HL-60/S4 treated with phorbol 12-myristate 13-acetate at 8.2 ng/mL for 4 days and 3 days (cell line): ENCODE results near the gene CCDC27.

Experiments used
- in situ Hi-C: fragments of 300-500 bp; cut with MboI; formaldehyde crosslinking; loops from 2 replicates; pipeline ENCODE4 v1.15.0; 2022; ENCODE audit warnings: low sequenced_read_pairs

Gene CCDC27

DNA sequence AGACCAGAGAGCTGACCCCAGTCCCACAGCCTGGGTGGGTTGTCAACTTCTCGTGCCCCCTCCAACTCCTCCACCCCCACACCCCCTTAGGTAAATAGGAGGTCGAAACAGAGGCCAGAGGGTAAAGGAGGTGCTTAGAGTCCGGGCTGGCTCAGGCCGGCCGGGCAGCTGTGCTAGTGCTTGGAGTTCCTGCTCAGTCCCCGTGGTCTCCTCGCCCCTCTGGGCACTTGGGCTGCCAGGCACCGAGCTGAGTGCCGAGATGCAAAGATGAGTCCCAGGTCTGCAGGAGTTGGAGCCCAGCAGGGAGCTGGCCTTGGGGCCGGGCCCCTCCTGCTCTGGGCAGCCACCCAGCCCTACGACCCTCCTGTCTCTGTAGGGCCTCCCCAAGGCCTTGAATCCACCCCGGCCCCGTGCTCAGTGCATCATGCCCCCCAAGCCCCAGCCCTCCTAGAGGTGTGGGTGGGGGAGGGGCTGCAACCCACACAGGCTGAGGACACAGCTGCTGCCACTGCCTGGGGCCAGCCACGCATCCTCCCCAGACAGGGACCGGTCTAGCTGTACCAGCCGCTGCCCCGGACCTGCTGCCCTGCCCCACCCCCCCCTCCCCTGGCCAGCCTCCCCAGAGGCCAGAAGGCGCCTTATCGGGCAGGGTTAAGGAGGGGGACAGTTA, 22.2 kb downstream of the CCDC27 start:
- in situ Hi-C loops = no loop called here

DNA sequence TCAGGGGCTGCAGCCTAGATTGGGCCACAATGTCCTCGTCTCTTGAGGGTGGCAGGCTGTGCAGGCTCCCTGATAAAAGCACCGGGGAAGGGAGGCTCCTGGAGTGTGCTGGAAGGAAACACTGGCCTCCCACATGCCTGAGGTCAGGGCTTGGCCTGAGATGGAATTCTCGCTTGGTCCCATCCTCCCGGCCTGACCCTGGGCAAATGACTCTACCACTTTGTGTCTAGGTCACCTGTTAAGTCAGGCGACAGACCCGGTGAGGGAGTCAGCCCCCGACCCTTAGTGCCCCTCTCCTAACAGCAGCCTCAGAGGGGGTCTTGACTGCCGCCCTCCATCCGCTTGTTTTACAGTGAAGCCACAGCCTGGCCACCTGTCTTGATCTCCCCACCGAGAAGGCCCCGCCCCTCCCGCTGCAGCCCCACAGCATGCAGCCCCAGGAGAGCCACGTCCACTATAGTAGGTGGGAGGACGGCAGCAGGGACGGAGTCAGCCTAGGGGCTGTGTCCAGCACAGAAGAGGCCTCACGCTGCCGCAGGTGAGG, 22.8 kb downstream of the CCDC27 start:
- in situ Hi-C loops = no loop called here

GRCh38 chr1:3775490-3776230, 23.4 kb downstream of the CCDC27 start:
- in situ Hi-C loops = no loop called here

- in situ Hi-C loops = no loop called here
These were observed 24.1 kb downstream of the CCDC27 start for GRCh38 chr1:3776231-3776961.

DNA sequence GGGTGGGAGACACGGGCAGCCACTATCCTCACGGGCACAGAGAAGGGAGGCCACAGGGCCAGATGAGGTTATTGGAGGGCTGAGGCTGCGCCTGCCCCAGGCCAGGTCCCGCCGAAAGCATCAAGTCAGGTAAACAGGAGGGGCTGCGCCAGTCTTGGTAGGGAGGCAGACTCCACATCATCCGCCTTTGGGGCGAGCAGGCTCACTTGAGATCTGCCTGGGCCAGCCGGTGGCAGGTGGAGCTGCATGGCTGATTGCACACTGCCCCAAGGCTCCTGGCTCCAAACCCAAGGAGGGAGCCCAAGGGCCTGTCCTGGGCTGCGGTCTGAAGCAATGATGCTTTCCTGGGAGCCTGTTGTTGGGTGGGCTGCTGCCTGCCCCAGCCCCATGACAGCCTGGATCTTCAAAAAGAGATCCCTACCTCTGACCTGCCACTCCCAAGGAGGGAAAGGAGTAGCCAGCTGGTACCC, 24.9 kb downstream of the CCDC27 start:
- in situ Hi-C loops = no loop called here

GRCh38 chr1:3777647-3778589, 25.7 kb downstream of the CCDC27 start:
- in situ Hi-C loops = no loop called here

DNA sequence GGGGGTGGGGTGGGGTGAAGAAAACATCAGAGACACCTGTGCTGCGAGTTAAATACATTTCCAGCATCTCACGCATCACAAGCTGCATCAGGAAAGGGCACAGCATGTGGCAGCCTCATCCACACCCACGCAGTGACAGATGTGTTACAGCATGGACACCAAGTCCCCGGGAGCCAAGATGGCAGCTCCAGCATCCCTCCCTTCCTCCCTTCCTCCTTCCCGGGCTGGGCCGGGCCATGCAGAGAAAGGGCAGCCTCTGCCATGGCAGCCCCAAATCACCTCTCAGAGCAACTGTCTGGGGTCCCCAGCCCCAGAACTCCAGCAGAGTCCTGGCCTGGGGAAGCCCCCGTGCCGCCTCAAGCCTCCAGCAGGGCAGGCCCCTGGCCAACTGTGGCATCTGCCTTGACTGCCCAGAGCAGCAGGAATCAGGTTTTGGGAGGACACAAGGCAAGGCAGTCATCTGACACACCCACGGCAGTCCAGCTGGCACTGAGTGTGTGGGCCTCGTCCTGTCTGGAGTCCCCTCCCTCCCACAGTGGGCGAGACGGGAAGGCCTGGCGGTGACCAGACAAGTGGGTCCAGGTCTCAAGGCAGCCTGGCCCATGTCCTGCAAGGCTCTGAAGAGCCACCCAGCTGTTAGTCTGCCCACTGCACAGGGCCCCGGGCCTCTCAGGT, 26.5 kb downstream of the CCDC27 start:
- in situ Hi-C loops = no loop called here

DNA sequence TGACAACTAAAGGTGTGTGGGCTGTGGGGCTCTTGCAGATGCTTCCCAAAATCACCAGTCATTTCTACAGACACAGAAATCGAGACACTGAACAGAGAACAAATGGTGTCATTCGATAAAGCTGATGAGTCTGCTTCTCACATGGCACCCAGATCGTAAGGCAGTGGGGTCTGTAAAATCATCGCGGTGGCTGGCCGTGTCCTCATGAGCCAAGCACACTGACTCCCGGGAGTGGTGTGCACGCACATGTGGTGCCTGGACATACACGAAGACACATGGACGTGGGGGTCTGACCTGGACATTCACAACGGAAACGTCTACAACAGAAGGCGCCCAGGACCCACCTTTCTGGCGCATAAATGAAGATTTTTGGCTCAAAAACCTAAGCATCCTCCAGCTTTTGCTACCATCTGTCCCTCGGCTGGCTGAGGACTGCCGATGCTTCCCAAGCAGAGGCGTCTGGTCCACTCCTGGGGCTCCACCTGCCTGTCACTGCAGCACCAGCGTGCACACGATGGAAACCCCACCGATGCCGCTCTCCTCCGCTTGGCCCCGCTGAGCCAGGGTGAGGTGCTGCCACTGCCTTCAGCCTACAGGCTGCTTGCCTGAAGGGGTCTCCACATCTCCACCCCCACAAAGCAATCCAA, 27.1 kb downstream of the CCDC27 start:
- in situ Hi-C loops = no loop called here

DNA sequence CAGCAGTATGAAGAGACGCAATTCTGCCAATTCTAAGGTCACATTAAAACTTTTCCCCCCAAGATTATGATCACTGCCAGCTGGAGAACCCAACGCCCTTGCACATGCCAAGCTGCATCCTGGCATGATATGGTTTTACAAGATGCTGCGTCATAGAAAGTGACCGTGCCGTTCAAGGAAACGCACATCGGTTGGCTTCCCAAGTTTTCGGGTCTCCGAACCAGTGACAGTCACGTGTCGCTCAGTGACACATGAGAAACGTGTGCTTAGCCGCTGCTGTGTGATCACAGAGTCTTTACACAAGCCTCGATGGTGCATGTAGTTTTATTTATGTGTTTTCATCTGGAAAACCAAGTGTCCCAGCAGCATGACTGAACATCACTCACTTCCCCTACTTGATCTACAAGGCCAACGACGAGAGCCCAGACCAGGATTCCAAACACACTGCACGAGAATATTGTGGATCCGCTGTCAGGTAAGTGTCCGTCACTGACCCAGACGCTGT, 27.7 kb downstream of the CCDC27 start:
- in situ Hi-C loops = no loop called here

DNA sequence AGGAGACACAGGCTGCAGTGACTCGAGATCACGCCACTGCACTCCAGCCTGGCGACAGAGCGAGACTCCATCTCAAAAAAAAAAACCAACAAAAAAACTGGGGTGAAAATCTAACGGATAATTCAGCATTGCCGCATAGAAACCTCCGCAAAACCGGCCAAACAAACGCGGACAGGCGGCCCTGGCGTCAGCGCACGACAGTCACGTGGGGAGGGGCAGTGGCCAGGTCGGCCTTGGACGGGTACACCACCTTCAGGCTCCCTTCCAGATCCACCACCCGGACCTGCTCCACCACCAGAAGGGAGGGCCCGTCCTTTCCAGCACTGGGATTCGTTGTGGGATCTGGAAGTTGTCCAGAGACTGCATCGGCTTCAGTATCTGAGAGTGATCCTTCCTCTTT, 28.7 kb downstream of the CCDC27 start:
- in situ Hi-C loops = no loop called here

- in situ Hi-C loops = no loop called here
These were observed 31.6 kb downstream of the CCDC27 start for GRCh38 chr1:3783651-3784474.

GRCh38 chr1:3785045-3785444, 32.8 kb downstream of the CCDC27 start:
- in situ Hi-C loops = no loop called here

GRCh38 chr1:3785456-3786157, 33.4 kb downstream of the CCDC27 start:
- in situ Hi-C loops = no loop called here

DNA sequence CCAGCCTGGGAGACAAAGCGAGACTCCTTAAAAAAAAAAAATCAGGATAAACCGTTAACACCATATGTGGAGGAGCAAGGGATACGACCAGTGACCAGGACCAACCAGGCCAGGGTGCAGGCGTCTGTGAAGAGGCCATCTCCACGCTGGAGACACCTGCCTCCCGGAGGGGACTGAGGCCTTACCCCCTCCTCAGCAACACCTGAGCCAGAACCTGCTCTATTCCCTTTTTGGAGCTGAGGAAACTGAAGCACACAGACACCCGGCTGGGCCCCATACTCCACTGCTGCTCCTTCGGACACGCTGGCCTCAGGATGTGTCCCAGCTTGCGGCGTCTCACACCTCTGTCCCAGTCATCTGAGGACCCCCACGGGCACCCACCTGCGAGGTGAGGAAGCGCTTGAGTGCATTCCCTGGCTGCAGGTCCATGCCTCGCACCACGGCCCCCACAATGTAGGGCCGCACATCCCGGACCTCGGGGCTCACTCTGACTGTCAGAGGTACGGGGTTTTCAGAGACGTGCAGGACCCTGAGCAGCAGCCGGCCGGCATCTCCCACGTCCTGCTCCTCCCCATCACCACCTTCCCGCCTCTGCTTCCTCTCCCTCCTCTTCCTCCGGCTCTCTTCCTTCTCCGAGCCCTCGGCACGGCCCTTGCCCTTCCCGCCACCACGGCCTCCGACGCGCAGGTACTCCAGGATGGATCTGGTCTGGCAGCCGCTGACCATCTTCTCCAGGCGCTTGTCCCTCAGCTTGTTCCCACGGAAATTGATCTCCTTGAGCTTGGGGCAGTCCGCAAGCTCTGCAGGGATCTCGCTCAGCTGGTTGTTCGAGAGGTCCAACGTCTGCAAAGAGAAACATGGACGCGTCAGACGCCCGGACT, 34.5 kb downstream of the CCDC27 start:
- in situ Hi-C loops = no loop called here

- in situ Hi-C loops = no loop called here
These were observed 35.1 kb downstream of the CCDC27 start for GRCh38 chr1:3787349-3787715.

- in situ Hi-C loops = no loop called here
These were observed 35.7 kb downstream of the CCDC27 start for GRCh38 chr1:3787745-3788605.
